ENCODE measurements around the gene VSIG8. TPM values are rescaled to one million over a fixed set of nuclear protein-coding genes. Genes with fewer than 3 reads are reported as not detected.

Gene VSIG8
- total and polyA plus RNA-seq, 2 of the 8 experiments (the other 6 are each of a cell fraction or from before 2014, with no cell fraction given) = not detected

- TF ChIP-seq, protein P1, sequence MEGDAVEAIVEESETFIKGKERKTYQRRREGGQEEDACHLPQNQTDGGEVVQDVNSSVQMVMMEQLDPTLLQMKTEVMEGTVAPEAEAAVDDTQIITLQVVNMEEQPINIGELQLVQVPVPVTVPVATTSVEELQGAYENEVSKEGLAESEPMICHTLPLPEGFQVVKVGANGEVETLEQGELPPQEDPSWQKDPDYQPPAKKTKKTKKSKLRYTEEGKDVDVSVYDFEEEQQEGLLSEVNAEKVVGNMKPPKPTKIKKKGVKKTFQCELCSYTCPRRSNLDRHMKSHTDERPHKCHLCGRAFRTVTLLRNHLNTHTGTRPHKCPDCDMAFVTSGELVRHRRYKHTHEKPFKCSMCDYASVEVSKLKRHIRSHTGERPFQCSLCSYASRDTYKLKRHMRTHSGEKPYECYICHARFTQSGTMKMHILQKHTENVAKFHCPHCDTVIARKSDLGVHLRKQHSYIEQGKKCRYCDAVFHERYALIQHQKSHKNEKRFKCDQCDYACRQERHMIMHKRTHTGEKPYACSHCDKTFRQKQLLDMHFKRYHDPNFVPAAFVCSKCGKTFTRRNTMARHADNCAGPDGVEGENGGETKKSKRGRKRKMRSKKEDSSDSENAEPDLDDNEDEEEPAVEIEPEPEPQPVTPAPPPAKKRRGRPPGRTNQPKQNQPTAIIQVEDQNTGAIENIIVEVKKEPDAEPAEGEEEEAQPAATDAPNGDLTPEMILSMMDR (IDR thresholded peaks at IDR 0.05; ENCODE audit: control extremely low read depth in 1 of 3, insufficient read depth in 1 of 3, low read depth in 1 of 3, low read length in 3 of 3) = no peak
- no peak for TF ChIP-seq HDAC6 (IDR thresholded peaks at IDR 0.05; ENCODE audit: low read depth, low read length)
- TF ChIP-seq, protein P2, sequence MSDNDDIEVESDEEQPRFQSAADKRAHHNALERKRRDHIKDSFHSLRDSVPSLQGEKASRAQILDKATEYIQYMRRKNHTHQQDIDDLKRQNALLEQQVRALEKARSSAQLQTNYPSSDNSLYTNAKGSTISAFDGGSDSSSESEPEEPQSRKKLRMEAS (IDR thresholded peaks at IDR 0.05) = no peak
Observed at GRCh38 chr1:159817276-159818041, 45.0 kb downstream of the VSIG8 start (continued).
